NCI-H1436 (cell line): ENCODE results near the gene ZBTB7C.
A peak's percentile ranks its signal among the peaks of the same experiment; 100 is the strongest.

Source experiments
- DNase-seq: peaks from one replicate; lab custom pipeline; 2025; lab: John Stamatoyannopoulos, UW

The ZBTB7C gene

DNA sequence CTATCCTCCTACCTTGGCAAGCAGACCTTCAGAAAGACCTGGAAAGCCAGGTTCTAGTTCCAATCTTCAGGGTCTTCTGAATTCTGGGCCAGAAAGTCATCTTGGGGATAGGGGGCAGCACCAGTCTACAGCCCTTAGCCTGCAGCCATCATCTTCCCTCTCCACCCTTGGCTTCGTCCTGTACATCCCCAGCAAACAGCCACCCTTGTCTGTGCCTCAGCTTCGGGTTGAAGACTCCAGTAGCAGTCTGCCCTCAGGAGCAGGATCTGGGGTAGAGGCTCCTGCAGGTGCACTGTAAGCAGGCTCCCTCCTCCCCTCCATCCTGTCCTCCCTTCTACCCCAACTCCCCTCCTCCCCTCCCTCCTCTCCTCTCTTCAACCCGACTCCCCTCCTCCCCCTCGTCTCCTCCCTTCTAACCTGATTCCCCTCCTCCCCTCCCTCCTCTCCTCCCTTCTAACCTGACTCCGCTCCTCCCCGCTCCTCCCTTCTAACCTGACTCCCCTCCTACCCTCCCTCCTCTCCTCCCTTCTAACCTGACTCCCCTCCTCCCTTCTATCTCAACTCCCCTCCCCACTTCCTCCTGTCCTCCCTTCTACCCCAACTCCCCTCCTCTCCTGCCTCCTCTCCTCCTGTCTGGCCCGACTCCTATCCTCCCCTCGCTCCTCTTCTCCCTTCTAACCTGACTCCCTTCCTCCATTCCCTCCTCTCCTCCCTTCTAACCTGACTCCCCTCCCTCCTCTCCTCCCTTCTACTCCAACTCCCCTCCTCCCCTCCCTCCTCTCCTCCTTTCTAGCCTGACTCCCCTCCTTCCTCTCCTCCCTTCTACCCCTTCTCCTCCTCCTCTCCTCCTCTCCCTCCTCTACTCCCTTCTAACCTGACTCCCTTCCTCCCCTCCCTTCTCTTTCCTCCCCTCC is 388.6 kb downstream of the ZBTB7C start:
- no peak for DNase-seq

DNA sequence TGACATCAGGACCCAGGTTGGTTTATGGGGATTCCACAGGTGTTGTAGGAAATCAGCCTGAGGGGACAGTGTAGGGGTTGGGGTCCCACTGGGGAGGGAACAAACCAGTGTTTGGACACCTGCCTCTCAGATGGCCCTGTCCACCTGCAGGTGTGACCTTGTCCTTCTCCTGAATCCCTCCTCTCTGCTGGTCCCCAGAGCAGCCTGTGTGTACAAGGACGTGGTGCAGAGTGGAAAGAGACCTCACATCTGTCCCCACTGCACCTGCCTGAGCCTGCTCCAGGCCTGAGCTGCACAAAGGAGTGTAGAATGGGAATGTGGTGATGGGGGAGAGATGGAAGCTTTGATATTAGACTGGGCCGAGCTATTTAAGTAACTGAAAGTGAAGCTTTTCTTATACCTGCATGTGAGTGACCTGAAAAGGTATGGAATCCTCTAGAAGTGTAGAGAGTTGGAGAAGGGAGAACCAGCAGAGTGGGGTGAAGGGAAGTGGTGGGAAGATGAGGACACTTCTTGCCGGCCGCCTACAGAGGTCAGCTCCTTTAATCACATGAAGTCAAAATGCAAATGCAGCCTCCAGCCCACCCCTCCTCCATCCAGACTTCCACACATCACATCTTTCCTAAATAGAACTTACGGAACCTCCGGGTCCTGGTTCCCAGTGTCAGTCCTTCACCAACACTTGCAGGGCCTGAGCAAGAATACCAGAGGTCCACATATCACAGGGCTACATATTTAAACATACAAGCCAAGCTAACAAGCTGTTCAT is 389.4 kb downstream of the ZBTB7C start:
- no peak for DNase-seq

DNA sequence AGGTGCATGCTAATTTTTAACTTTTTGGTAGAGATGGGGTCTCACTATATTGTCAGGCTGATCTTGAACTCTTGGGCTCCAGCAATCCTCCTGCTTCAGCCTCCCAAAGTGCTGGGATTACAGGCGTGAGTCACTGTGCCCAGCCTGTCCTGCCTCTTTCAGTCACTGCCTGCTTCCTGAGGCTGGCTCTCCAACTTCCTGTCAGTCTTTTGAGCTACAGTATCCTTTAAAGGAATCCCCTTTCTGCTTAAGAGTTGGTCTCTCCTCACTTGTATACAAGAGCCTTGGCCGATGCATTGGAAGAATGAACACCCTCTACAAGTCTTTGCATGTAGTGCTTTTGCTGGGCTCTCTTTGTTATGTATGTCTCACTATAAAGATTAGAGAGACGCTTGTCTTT is 390.3 kb downstream of the ZBTB7C start:
- DNase-seq: no peak

DNA sequence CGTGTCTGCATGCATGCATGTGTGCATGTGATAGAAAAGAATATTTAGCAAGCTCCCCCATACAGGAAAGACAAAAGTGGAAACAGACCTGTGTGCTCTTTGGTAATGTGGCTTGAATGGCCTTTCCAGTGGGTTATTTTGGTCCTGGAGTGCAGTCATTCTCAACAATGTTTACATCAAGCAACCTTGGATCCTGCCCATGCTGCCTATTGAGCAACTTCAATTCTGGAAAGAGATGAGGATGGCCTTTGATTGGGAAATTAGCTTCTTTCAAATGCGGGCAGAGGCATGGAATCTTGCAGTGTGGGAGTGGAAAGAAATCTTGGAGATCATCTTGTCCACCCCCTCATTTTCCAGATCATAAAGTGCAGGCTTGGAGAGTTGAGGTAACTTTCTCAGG is 391.5 kb downstream of the ZBTB7C start:
- DNase-seq: no peak

DNA sequence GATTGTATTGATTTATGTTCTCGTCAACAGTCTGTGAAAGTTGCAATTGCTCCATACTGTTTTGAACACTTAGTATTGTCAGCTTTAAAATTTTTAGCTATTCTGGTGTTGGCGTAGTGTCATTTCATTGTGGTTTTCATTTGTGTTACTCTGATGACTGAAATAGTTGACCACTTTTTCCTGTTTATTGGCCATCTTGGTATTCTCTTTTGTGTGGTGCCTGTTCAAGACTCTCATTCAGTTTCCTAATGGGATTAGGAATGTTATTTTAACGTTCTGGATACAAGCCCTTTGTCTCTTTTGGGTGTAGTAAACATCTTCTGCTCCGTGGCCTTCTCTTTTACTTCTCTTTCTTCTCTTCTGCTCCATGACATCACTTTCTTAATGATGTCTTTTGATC is 396.0 kb downstream of the ZBTB7C start:
- DNase-seq: no peak

DNA sequence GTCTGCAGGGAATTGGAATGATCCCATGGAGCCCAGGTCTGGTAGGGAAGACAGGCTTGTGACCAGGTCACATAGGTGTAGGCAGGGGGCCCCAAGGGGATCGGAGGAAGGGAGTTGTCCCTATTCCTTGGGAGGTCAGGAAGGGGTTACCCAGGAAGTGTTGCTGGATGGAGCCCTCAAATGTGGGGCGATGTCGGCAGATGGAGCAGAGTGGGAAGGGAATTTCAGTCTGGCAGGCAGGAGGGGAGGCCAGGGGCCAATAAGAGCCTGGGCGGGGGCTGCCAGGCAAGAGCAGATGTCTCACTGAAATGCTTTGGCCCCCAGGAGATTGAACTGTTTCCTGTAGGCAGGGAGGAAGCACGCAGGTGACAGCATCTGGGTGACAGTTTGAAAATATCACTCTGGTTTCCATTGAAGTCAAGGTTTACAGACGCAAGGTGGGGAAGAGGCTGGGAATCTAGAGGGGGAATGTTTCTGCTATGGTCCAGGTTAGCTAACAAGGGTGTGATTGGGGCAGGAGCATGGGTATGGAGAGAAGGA is 397.2 kb downstream of the ZBTB7C start:
- DNase-seq: no peak

DNA sequence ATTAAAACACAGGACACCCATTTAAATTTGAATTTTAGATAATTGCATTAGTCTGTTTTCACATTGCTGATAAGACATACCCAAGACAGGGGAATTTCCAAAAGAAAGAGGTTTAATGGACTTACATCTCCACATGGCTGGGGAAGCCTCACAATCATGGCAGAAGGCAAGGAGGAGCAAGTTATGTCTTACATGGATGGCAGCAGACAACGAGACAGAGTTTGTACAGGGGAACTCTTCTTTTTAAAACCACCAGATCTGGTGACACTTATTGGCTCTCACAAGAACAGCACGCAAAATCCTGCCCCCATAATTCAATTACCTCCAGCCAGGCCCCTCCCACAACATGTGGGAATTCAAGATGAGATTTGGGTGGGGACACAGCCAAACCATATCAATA is 398.9 kb downstream of the ZBTB7C start:
- no peak for DNase-seq

DNA sequence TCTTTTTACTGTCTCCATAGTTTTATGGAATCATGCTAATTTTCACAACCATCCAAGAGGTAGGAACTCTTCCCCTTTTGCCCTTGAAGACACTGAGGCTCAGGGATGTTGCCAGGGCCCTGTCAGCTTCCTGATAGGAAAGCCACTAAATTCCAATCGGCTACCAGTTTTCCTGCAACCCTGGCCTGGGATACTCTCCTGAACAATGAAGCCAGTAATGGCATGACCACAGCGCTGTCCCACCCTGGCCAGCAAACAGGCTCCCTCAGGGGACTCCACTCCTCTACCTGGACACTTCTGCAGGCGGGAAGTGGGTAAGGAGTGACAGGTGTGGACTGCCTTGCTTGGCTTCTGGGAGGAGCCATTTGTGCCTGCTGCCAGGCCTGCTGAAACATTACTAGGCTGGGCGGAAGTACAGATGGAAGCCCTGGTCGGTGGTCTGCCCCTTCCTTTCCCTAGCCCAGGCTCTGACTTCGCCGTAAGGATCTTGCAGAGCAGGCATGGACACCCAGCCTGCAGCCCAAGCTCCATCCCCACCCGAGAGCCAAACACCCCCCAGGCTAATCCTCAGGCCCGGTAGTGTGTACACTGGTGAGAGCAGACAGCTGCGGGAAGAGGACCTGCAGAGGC is 400.0 kb downstream of the ZBTB7C start:
- DNase-seq: no peak

DNA sequence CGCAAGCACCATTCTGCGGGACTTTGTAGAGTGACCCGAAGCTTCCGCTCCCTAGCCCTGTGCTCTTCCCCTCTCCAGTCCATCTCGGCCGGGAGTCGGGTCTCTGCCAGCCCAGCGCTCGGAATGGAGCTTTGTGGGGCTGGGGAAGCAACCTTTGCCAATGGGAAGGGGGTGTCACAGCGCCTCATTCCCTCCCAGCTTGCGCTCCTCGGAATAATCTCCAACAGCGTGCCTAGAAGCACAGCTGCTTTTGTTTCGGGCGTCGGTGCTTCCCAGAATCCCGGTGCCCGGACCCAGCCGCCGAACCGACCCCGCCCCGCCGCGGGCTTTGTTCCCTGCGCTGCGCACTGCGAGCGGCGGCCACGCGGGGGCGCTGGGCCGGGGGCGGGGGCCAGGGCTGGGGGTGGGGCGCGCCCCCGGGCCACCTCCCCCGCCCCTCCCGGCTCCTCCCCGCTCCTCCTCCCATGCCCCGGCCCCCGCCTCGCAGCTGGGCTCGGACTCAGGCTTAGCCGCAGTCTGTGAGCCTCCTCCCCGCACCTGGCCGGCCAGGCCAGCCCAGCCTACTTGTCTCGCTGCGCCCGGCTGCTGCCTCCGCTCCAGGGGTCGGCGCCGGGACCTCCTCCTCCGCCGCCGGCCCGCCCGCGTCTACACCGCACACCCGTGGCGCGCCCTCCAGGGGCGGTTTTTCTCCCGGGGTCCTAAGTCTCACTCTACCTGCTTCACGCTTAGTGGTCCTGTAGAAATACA is 401.1 kb downstream of the ZBTB7C start:
- DNase-seq: peak; percentile 67

DNA sequence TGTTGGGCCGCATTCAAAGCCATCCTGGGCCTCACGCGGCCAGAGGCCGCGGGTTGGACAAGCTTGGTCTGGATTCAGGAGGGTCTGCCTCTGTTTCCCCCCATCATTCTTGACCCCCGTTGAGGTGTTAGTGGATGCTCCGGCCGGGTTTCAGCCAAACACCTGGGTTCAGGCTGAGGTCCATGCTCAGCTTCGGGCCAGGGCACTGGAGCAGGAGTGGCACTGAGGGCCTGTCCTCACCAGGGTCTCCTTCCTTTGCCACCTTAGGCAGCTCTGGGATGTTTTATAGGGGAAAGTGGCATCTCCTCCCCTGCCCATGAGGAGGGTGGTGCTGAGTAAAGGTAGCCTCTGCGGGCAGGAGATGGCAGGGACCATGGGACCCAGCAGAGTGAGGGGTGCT is 401.8 kb downstream of the ZBTB7C start:
- DNase-seq: no peak

DNA sequence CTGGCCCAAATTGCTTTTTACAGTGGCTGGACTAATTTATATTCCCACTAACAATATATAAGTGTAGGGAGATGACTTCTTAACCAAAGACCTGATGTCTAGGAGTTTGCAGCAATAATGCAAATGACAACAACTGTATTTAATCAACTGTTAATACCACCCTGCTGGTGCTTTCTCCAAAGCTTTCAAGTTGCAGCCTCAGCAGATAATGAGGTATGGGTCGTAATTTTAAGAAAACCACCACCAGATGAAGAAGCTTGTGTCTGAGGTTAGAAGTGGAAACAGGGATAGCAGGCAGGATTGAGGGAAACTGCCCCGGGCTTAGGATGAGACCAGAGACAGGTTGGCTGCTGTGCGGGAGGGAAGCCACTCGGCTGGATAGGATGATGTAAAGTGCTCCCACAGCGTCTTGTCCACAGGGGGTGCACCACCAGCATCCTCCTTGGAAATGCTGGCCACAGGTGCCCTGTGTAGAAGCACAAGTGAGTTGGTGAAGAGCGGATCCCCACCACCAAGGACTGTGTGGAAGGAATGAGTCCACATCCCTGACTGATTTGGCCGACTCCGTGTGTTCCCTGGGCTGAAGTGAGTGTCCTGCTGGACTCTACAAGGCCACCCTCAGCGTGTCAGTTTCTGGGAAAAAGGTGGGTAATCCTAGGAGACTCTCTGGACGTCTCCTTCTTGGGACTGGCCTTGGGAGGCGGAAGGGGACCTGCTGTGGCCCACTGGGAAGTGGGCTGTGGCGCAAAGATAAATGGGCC is 402.6 kb downstream of the ZBTB7C start:
- no peak for DNase-seq

DNA sequence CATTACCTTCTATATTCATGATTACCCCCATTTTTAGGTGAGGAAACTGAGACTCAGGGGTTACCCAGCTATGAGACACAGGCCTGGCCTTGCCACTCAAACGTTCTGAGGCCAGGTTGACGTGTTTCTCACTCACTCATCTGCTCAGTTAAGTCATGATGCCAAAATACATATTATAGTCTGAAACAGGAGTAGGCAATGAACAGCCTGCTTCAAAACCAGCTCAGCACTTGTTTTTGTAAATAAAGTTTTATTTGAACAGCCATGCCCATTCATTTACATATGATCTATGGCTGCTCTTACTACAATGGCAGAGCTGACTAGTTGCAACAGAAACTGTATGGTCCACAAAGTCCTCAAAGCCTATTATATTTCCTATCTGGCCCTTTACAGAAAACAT is 404.6 kb downstream of the ZBTB7C start:
- no peak for DNase-seq

DNA sequence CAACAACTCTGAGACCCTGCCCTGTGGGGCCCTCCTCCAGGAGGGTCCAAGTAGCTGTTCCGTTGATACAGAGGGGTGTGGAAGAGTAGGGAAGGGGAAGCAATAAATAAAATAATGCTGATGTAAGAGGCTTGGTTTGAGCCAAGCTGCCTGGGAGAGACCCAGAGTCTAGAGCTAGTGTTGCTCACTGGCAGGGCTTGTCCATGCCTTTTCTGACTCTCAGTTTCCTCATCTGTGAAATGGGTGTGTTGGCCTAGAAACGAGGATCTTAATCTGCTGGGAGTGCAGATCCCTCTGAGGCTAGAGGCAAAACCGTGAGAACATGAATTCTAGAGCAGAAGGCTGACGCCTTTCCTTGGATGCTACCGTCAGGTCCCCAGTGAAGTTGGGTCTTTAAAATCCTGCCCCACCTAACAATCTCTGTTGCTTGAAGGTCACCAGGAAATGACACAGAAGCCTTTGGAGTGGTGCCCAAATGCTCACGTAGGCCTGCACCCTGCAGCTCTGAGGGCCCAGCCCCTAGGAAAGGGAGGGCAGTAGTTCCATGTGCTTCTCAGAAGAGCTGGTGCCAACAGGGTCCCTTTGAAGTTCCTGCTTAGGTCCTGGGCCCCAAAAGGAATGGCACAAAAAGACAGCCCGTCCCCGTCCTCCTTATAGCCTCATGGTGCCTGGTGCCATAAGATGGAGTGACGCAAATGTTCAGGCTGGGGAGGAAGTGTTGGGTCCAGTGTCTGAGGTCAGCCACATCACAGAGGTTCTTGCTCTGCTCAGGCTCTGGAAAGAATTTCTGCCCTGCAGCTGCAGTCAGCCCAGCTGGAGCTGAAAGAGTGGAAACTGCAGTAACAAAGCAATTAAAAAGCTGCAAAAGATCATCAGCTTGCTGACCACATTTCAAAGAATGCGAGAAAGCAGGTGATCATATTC is 405.5 kb downstream of the ZBTB7C start:
- DNase-seq: no peak

DNA sequence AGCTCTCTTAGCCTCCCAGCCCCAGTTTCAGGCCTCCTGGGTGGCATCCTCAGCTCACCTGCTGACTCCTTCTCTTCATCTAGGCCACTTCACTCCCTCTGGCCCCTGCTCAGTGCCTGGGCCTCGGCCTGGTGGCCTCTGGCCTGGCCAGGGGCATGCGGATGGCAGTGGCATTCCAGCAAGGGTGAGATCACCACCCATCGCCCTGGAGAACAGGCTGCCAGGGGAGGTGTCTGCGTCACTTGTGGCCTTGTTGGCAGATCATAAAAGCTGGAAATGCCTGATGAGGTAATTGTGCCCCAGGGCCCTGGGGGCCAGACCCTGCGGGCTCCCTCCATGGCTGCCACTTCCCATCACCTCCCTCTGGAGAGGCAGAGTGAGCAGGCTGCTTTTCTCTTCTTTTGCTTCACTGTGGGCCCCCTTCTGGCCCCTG is 406.2 kb downstream of the ZBTB7C start:
- DNase-seq: peak; percentile 4

DNA sequence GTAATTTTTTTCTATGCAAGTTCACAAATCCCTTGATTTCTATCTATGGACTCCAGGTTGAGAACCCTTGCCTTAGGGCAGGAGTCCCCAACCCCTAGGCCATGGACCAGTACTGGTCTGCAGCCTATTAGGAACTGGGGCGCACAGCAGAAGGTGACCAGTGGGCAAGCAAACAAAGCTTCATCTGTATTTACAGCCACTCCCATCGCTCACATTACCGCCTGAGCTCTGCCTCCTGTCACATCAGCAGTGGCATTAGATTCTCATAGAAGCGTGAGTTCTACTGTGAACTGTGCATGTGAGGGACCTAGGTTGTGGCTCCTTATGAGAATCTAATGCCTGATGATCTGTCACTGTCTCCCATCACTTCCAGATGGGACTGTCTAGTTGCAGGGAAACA is 408.5 kb downstream of the ZBTB7C start:
- DNase-seq: no peak

DNA sequence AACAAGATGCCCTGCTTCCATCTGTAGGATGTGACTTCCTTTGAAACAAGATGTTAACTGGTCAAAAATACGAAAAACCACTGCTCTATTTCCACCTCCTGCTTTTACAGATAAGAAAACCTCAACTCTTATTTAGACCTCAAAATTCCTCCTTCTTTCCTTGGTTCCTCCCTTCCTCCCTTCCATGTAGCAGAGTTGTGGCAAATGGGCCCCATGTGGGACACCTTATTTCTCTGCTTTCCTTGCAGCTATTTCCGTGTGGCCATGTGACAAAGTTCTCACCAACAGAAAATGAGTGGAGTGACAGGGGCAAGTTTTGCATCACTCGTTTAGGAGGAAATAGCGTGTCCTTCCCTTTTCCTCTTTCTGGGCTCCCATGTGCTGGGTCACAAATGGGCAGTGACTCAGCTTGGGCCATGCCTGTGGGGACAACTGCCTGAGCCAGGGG is 409.4 kb downstream of the ZBTB7C start:
- DNase-seq: no peak

DNA sequence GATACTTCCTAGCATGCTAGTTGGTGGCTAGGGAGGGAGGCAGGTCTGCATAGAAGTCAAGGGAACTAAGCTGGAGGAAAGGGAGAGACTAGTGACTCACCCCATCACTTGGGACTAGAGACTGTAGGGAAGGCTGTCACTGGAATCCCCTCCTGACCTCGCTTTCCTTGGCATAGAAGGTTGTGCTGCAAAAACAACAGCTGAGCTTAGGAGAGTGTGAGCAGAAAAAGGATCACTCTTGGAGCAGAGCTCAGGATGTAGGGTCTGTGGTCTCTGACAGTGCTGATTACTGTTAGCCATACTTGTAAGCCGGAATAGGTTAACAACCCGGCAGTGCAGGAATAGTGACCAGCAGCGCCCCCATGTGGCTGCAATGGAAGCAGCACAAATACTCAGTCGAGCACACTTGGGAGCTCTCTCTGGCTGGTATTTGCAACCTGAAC is 411.8 kb downstream of the ZBTB7C start:
- no peak for DNase-seq

DNA sequence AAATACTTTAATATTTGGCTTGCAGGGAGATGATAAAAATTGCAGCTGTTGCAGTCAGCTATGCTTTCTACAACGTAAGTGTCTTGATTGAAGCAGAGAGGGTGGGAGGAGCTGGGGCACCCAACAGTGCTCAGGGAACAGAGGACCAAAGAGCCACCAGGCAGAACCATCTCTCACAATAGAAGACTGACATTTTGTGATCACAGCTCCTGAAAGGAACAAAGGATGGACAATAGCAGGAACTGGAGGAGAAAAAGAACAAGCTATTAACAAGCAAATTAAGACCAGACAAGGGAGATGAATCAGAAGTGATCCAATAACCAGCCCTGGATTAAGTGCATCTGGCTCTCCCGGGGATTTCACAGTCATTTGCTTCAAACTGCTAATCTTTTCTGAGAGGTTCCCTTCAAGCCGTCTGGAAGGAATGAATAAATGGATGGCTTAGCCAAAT is 413.1 kb downstream of the ZBTB7C start:
- DNase-seq: peak; percentile 25

DNA sequence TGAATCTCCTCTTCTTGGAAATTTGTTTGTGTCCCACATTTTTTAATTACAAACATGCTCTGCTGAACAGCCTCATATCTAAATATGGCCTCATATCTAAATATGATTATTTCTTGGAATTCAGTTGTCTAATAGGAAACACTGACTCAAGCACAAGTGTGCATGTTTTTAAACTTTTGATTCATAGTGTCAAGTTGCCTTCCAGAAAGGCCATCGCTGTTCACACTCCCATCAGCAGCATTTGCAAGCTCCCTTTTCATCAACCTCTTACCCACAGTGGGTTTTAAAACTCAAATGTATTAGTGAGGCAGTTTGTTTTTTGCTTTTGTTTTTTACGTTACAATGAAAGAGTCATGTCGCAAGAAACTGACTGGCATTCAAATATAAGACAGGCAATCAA is 413.5 kb downstream of the ZBTB7C start:
- DNase-seq: no peak

DNA sequence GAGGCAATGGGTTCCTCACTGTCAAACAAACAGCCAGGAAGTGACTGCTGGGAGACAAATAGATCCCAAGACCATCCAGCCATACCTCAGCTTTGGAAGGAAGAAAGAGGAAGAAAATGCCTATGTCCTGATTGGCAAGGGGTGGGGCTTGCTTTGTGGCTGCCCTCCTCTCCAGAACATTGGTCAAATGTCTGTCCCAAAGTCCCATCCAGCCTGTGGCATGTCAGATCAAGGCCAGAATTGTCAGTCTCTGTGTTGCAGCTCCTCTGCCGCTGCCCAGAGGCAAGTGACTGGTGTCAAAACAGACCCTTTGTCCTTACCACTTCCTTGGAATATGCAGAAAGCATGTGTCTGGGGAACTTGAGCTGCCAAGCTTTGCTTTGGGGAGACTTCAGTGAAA is 415.8 kb downstream of the ZBTB7C start:
- no peak for DNase-seq
